ENCODE results near the gene ERC2. TPM values are rescaled to one million over a fixed set of nuclear protein-coding genes. Genes with fewer than 3 reads are reported as not detected.

The ERC2 gene
- total and polyA plus RNA-seq, 9 donors, result 1.2 to 9.4 (median 5.4) TPM

DNA sequence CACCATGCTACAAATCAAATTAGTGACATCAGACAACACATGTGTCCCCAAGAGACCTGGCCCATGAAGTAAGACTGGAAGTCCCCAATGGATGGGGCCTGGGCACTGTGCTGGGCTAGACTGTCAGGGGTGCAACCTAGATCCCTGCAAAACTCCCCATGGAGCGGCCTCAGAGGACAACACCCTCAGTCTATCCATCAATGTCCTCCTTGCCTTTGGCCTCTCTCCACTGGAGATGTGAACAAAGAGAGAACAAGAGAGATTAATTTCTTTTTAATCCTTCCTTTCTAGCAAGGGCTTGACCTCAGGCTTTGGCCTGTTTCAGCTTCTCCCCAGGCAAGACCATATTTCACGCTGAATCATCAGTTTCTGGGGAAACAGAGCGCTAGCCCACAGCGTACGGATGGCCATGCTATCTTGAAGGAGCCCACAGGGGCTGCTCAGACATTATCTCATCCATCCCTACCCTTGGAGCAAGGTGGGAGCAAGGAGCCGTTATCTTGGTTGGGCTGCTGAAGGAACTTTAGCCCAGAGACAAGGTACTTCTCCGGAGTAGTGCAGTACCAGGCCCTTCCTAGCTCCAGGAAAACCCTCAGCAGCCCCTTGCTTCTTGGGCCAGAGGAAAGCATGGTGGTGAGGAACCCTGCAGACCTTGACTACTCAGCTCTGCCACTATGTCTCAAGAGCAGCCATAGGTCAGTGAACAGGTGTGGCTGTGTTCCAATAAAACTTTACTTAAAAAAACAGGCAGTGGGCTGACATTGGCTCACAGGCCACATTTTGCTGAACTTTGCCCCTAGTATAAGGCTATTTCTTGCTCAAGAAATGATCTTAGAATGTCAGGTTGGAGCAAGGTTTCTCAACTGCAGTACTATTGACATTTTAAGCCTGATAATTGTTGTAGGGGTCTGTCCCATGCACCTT lies 908.5 kb downstream of the ERC2 start:
- DNase-seq, result no peak
- Histone ChIP-seq H3K27ac (no peak overlapping the region), H3K27me3 (no peaks in the 10 kb centered on the region), H3K4me1 (ENCODE audit: insufficient read depth) (peaks cover 4% of the 10 kb centered on the region), H3K4me3 (no peak overlapping the region), H3K36me3 (no peaks in the 10 kb centered on the region), H3K9me3 (no peaks in the 10 kb centered on the region)
- intact Hi-C loops (cut with DNase I), result loop anchor here in 1 of 4 donors (10.0 kb wide), 1 partner anchor 185 kb away; no protein-coding TSS in a partner anchor
- 78 to 93% (median 92%) methylated on average over 7 of the region's 7 CpGs for WGBS, 3 donors
- TF ChIP-seq POLR2A (IDR thresholded peaks at IDR 0.05) (no peak), EP300 (IDR thresholded peaks at IDR 0.05) (no peak)
- TF ChIP-seq, protein P1, sequence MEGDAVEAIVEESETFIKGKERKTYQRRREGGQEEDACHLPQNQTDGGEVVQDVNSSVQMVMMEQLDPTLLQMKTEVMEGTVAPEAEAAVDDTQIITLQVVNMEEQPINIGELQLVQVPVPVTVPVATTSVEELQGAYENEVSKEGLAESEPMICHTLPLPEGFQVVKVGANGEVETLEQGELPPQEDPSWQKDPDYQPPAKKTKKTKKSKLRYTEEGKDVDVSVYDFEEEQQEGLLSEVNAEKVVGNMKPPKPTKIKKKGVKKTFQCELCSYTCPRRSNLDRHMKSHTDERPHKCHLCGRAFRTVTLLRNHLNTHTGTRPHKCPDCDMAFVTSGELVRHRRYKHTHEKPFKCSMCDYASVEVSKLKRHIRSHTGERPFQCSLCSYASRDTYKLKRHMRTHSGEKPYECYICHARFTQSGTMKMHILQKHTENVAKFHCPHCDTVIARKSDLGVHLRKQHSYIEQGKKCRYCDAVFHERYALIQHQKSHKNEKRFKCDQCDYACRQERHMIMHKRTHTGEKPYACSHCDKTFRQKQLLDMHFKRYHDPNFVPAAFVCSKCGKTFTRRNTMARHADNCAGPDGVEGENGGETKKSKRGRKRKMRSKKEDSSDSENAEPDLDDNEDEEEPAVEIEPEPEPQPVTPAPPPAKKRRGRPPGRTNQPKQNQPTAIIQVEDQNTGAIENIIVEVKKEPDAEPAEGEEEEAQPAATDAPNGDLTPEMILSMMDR (IDR thresholded peaks at IDR 0.05), result no peak

DNA sequence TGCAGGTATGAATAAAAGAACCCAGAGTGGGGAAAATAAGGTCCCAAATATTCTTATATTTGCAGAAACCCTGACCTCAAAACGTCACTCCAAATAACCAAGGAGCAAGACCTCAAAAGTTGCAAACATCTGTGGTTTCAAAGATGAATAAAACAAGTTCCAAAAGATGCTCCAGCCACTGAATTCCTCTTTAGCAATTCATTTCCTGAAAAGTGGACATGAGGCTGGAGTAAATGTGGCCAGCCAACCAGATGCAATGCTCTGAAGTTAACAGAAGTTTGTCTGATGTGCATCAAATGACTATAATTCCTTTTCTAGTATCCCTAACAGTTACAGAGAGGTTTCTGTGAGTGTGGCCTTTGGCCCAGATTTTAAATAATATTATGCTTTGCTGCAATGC lies 910.0 kb downstream of the ERC2 start:
- H3K4me3 ChIP-seq, result no peak overlapping the region
- no peaks in the 10 kb centered on the region for H3K9me3 ChIP-seq
- H3K27me3 ChIP-seq, result no peaks in the 10 kb centered on the region
- no peak for TF ChIP-seq EP300 (IDR thresholded peaks at IDR 0.05)
- TF ChIP-seq, protein P1 (IDR thresholded peaks at IDR 0.05), result no peak
- TF ChIP-seq POLR2A (IDR thresholded peaks at IDR 0.05), result no peak
- WGBS, 3 donors, result 25 to 49% (median 35%) methylated on average over 1 of the region's 1 CpG
- intact Hi-C loops (cut with DNase I), result loop anchor here in 1 of 4 donors (10.0 kb wide), 1 partner anchor 186 kb away; no protein-coding TSS in a partner anchor
- DNase-seq, result no peak
- peaks cover 4% of the 10 kb centered on the region for H3K4me1 ChIP-seq (ENCODE audit: insufficient read depth)
- H3K27ac ChIP-seq, result no peak overlapping the region
- H3K36me3 ChIP-seq, result no peaks in the 10 kb centered on the region

DNA sequence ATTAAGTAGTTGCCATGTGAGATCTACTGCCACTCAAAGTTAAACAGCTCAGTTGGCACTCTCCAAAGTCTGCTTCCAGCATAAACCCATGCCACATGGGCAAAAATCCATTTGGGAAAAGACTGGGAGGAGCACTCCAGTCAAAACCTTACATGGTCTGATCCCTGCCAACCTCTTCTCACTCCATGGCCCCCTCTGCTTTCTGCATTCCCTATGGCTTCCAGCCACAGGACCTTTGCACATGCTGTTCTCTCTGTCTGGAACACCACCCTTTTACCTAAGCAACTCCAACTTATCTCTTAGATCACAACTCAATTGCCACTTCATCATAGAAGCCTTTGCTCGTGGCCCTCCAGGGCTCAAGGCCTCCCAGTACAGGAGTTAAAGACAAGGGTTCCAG lies 910.7 kb downstream of the ERC2 start:
- TF ChIP-seq, protein P1 (IDR thresholded peaks at IDR 0.05), result no peak
- TF ChIP-seq POLR2A (IDR thresholded peaks at IDR 0.05) (no peak), EP300 (IDR thresholded peaks at IDR 0.05) (no peak)
- no peak overlapping the region for H3K27ac ChIP-seq
- H3K4me1 ChIP-seq (ENCODE audit: insufficient read depth), result peaks cover 4% of the 10 kb centered on the region
- WGBS, 3 donors, result 95 to 100% (median 100%) methylated on average over 1 of the region's 1 CpG
- no peaks in the 10 kb centered on the region for H3K9me3 ChIP-seq
- no peaks in the 10 kb centered on the region for H3K36me3 ChIP-seq
- no peaks in the 10 kb centered on the region for H3K27me3 ChIP-seq
- intact Hi-C loops (cut with DNase I), result loop anchor here in 1 of 4 donors (10.0 kb wide), 1 partner anchor 187 kb away; no protein-coding TSS in a partner anchor
- H3K4me3 ChIP-seq, result no peak overlapping the region
- DNase-seq, result no peak

DNA sequence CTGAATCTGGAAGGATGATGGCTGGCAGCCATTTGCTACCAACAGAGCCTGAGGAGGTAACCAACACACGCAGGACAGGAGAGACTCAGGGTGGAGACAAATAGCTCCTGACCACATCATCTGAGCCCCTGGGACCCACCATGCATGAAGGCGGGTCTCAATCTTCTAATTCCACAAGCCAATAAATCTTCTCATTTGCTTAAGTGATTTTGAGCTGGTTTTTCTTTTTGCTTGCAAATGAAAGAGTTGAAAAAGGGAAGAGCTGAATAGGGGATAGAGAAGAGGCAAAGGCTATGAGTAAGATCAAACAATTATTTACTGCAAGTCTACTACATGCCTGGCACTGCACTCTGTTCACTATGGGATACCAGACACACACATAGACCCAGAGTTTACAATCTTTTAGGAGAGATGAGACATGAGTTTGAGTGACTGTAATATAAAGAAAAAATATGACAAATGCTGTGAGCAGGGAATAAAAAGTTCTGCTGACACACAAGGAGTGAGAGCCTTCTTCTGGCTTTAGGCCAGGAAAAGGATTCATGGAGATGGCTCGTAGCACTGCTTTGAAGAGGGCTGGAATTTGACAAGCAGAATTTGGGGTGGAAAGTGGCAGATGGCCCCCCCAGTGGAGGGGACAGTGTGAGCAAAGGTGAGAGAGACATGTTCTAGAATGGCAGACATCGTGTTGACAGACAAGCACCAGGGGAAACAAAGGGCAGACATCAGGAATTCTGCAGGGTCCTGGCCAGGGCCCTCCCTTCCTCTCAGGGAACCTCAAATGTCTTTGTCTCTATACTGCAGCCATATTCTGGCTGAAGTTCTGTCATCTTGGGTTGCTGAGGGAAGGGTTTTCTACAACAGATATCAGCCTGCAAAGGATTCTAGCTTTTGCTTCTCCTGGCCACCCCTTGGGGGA lies 911.4 kb downstream of the ERC2 start:
- Histone ChIP-seq H3K4me3 (no peak overlapping the region), H3K27ac (no peak overlapping the region), H3K4me1 (ENCODE audit: insufficient read depth) (peaks cover 4% of the 10 kb centered on the region), H3K27me3 (no peaks in the 10 kb centered on the region), H3K36me3 (no peaks in the 10 kb centered on the region), H3K9me3 (no peaks in the 10 kb centered on the region)
- 78 to 86% (median 85%) methylated on average over 4 of the region's 4 CpGs for WGBS, 3 donors
- intact Hi-C loops (cut with DNase I), result loop anchor here in 1 of 4 donors (10.0 kb wide), 1 partner anchor 188 kb away; no protein-coding TSS in a partner anchor
- TF ChIP-seq POLR2A (IDR thresholded peaks at IDR 0.05), result no peak
- no peak for TF ChIP-seq EP300 (IDR thresholded peaks at IDR 0.05)
- TF ChIP-seq, protein P1 (IDR thresholded peaks at IDR 0.05), result no peak
- DNase-seq, result no peak

Data from ovary (tissue), 9 donors.